IMR-90 (cell line): ENCODE data around the gene DHX34. TPM values are rescaled to one million over a fixed set of nuclear protein-coding genes. Genes with fewer than 3 reads are reported as not detected.

Experiments
- ATAC-seq: fragments of 200-7000 bp; cut with Tn5 transposase; 2 replicates; pipeline ENCODE4 v1.9.1; 2020; ENCODE audit warnings: low read depth, mild to moderate bottlenecking, moderate library complexity
- BruUV-seq: library from RNA; stranded (reverse); fragments of 400-500 nt; replicated peaks from 2 replicates; lab custom pipeline; 2021; lab: Mats Ljungman, UMichigan
- CTCF ChIA-PET: fragments of 300-600 bp; formaldehyde crosslinking; extraction: SDS; loops from one replicate; lab custom pipeline; 2021; ENCODE audit warnings: antibody characterized with exemption; lab: Yijun Ruan, JAX
- POLR2A ChIA-PET: fragments of 300-600 bp; sonication (Branson Sonifier 250); formaldehyde crosslinking; loops from one replicate; lab custom pipeline; 2022; ENCODE audit warnings: antibody characterized with exemption; ENCODE audit not compliant: unreplicated experiment; lab: Charles Lee
- DNase-seq: peaks from one replicate; pipeline ENCODE4 v3.0.0; 2013
- H2AFZ ChIP-seq: replicated peaks from 2 replicates; pipeline ENCODE3; 2013; ENCODE audit warnings: low read length, mild to moderate bottlenecking; ENCODE audit not compliant: poor library complexity
- H2AK5ac ChIP-seq: 2 replicates; pipeline ENCODE4 v1.6.1; 2013; ENCODE audit warnings: low read depth, low read length, inconsistent platforms
- H2AK9ac ChIP-seq: replicated peaks from 2 replicates; pipeline ENCODE3; 2013; ENCODE audit warnings: mild to moderate bottlenecking, low read depth, low read length, moderate library complexity; ENCODE audit not compliant: poor library complexity
- H2BK120ac ChIP-seq: 2 replicates; pipeline ENCODE4 v1.6.1; 2013; ENCODE audit warnings: low read depth, low read length, inconsistent platforms
- H2BK15ac ChIP-seq: 3 replicates; pipeline ENCODE4 v1.6.1; 2013; ENCODE audit warnings: low read depth, low read length, inconsistent platforms
- H2BK20ac ChIP-seq: 2 replicates; pipeline ENCODE4 v1.6.1; 2013; ENCODE audit warnings: low read depth, mild to moderate bottlenecking, inconsistent platforms, low read length, moderate library complexity
- H2BK5ac ChIP-seq: 2 replicates; pipeline ENCODE4 v1.6.1; 2013; ENCODE audit warnings: mild to moderate bottlenecking, low read depth, low read length, inconsistent platforms; ENCODE audit not compliant: poor library complexity, severe bottlenecking
- H3K14ac ChIP-seq: replicated peaks from 2 replicates; pipeline ENCODE4 v1.6.1; 2013; ENCODE audit warnings: low read depth, low read length, inconsistent platforms
- H3K18ac ChIP-seq: 2 replicates; pipeline ENCODE4 v1.6.1; 2013; ENCODE audit warnings: low read depth, low read length, control low read depth
- H3K23ac ChIP-seq: 2 replicates; pipeline ENCODE4 v1.6.1; 2013; ENCODE audit warnings: low read depth, low read length, inconsistent platforms
- H3K27ac ChIP-seq: 2 replicates; pipeline ENCODE4 v1.5.1; 2013; ENCODE audit warnings: mild to moderate bottlenecking, control low read depth, low read length; ENCODE audit not compliant: insufficient read depth
- H3K27me3 ChIP-seq: 2 replicates; pipeline ENCODE4 v1.6.1; 2013; ENCODE audit warnings: low read length; ENCODE audit not compliant: control insufficient read depth, insufficient read depth
- H3K36me3 ChIP-seq: 2 replicates; pipeline ENCODE4 v1.6.1; 2013; ENCODE audit warnings: low read length, mixed read lengths; ENCODE audit not compliant: control insufficient read depth, insufficient read depth
- H3K4ac ChIP-seq: 2 replicates; pipeline ENCODE4 v1.6.1; 2013; ENCODE audit warnings: low read depth, low read length, inconsistent platforms
- H3K4me1 ChIP-seq: 2 replicates; pipeline ENCODE4 v1.6.1; 2013; ENCODE audit warnings: low read length, mixed read lengths; ENCODE audit not compliant: control insufficient read depth, insufficient read depth
- H3K4me2 ChIP-seq: 2 replicates; pipeline ENCODE4 v1.6.1; 2013; ENCODE audit warnings: low read depth, mild to moderate bottlenecking, control low read depth, low read length, moderate library complexity
- H3K4me3 ChIP-seq: 2 replicates; pipeline ENCODE4 v1.5.1; 2013; ENCODE audit warnings: low read depth, mild to moderate bottlenecking, control low read depth, low read length, moderate library complexity; ENCODE audit not compliant: insufficient read depth
- H3K56ac ChIP-seq: 2 replicates; pipeline ENCODE4 v1.6.1; 2013; ENCODE audit warnings: low read length, inconsistent platforms; ENCODE audit not compliant: insufficient read depth; ENCODE audit errors: extremely low read depth
- H3K79me1 ChIP-seq, 2 experiments: 2 replicates each; pipeline ENCODE4 v1.6.1; 2013; ENCODE audit warnings: low read length in 2 of 2, inconsistent platforms in 1 of 2, low read depth in 1 of 2
- H3K9ac ChIP-seq: 2 replicates; pipeline ENCODE4 v1.6.1; 2013; ENCODE audit warnings: low read depth, low read length, control low read depth
- H3K9me1 ChIP-seq: 2 replicates; pipeline ENCODE4 v1.6.1; 2013; ENCODE audit warnings: low read length, inconsistent platforms; ENCODE audit not compliant: insufficient read depth
- H3K9me3 ChIP-seq: 2 replicates; pipeline ENCODE4 v1.6.1; 2013; ENCODE audit warnings: low read length; ENCODE audit not compliant: control insufficient read depth, insufficient read depth
- H4K20me1 ChIP-seq: 2 replicates; pipeline ENCODE4 v1.6.1; 2013; ENCODE audit warnings: low read length, inconsistent platforms; ENCODE audit not compliant: insufficient read depth
- H4K5ac ChIP-seq: 2 replicates; pipeline ENCODE4 v1.6.1; 2013; ENCODE audit warnings: mild to moderate bottlenecking, low read depth, low read length, control low read depth
- H4K8ac ChIP-seq, 2 experiments: 2 replicates each; pipeline ENCODE4 v1.6.1; 2013; ENCODE audit warnings: low read depth in 2 of 2, low read length in 2 of 2, control low read depth in 1 of 2, inconsistent platforms in 1 of 2
- H4K91ac ChIP-seq: 2 replicates; pipeline ENCODE4 v1.6.1; 2013; ENCODE audit warnings: low read depth, low read length, inconsistent platforms; ENCODE audit not compliant: insufficient read depth
- BHLHE40 ChIP-seq: fragments of 150-350 bp; IDR thresholded peaks from 2 replicates; pipeline ENCODE4 v1.6.1; 2016; ENCODE audit warnings: mild to moderate bottlenecking, low read depth, low read length
- CHD1 ChIP-seq: IDR thresholded peaks from 2 replicates; pipeline ENCODE4 v1.6.1; 2012; ENCODE audit warnings: low read depth, low read length, improper control_type of control experiment
- MAFK ChIP-seq: IDR thresholded peaks from 2 replicates; pipeline ENCODE4 v1.6.1; 2012; ENCODE audit warnings: low read depth, low read length, improper control_type of control experiment
- MAZ ChIP-seq: IDR thresholded peaks from 2 replicates; pipeline ENCODE4 v1.6.1; 2012; ENCODE audit warnings: low read depth, mild to moderate bottlenecking, low read length, improper control_type of control experiment, moderate library complexity, borderline replicate concordance
- MXI1 ChIP-seq: IDR thresholded peaks from 2 replicates; pipeline ENCODE4 v1.6.1; 2012; ENCODE audit warnings: low read depth, mild to moderate bottlenecking, low read length, moderate library complexity, borderline replicate concordance
- NFE2L2 ChIP-seq: fragments of 150-350 bp; IDR thresholded peaks from 2 replicates; pipeline ENCODE4 v1.6.1; 2016; ENCODE audit warnings: low read depth, mild to moderate bottlenecking, low read length
- RCOR1 ChIP-seq: IDR thresholded peaks from 2 replicates; pipeline ENCODE4 v1.6.1; 2012; ENCODE audit warnings: mild to moderate bottlenecking, low read length, improper control_type of control experiment; ENCODE audit not compliant: insufficient replicate concordance
- RFX5 ChIP-seq: IDR thresholded peaks from 2 replicates; pipeline ENCODE4 v1.8.0; 2012; ENCODE audit warnings: low read depth, mild to moderate bottlenecking, low read length, moderate library complexity
- SMC3 ChIP-seq: fragments of 150-350 bp; IDR thresholded peaks from 2 replicates; pipeline ENCODE4 v1.6.1; 2016; ENCODE audit warnings: low read depth, mild to moderate bottlenecking, antibody characterized with exemption, low read length, moderate library complexity
- WGBS, 2 experiments: methylation state at CpG; one replicate each; pipeline versions ENCODE4 v1.1.5 to v1.1.7; 2013; ENCODE audit warnings: missing lambda C conversion rate in 2 of 2; ENCODE audit not compliant: insufficient read length in 1 of 2; ENCODE audit errors: extremely low coverage in 2 of 2; 5-methylcytosine and 5-hydroxymethylcytosine counted together
- dilution Hi-C: fragments of 300-500 bp; cut with HindIII; formaldehyde crosslinking; loops from one replicate; pipeline ENCODE4 v1.14.3; 2018; ENCODE audit warnings: low sequenced_read_pairs; ENCODE audit not compliant: unreplicated experiment
- in situ Hi-C: fragments of 300-500 bp; cut with MboI; formaldehyde crosslinking; loops from 3 replicates; pipeline ENCODE4 v1.14.3; 2019; ENCODE audit warnings: low sequenced_read_pairs, inconsistent platforms, mixed read lengths
- intact Hi-C: fragments of 100-400 bp; cut with micrococcal nuclease; formaldehyde crosslinking; loops from 2 replicates; pipeline ENCODE4 v1.10.0; 2022
- polyA plus RNA-seq, 3 experiments: library from polyadenylated mRNA; depleted of rRNA; stranded (reverse); fragments of >200 nt; gene quantifications; 2 replicates each; pipeline ENCODE4 v1.2.3, GENCODE V29; 2012; ENCODE audit warnings: low replicate concordance in 1 of 3
- total RNA-seq: library from RNA; depleted of rRNA; stranded (reverse); fragments of >200 nt; gene quantifications from 2 replicates; pipeline ENCODE4 v1.2.3, GENCODE V29; 2012
- TF ChIP-seq, protein P1 (sequence below): conservative IDR thresholded peaks from 2 replicates; pipeline ENCODE4 v1.5.1; 2012; ENCODE audit warnings: mild to moderate bottlenecking, low read depth, low read length, improper control_type of control experiment
- TF ChIP-seq, protein P2 (sequence below): fragments of 150-350 bp; IDR thresholded peaks from 2 replicates; pipeline ENCODE4 v1.6.1; 2016; ENCODE audit warnings: low read depth, mild to moderate bottlenecking, low read length, moderate library complexity, borderline replicate concordance

The DHX34 gene
- total and polyA plus RNA-seq, 2 of the 4 experiments (the other 2 are of a cell fraction) = 4.5 to 13.7 TPM

DNA sequence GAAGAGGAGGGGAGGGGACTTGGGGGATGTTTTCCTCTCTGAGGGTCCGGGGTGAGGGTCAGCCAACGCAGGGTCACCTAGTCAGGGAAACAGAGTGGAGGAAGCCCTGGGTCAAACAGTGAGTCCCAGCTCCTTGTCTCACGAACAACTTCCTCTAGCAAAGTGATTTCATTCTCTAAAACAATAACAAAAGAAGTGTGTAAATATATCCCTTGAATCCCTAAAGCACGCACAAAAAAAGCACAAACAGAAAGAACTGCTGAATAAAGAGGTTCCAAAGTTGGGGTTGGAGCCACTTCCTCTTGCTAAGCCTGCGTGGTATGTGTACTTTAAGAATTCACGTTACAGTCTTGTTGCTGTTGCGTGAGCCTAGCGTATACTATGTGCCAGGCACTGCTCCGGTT, 18.6 kb upstream of the DHX34 start:
- Histone ChIP-seq H2AK5ac (no peak overlapping the region; the same call in 1 of the 2 replicates), H2BK5ac (peak overlapping the region; percentile 25), H4K20me1 (no peaks in the 10 kb centered on the region), H3K56ac (0 out of 2 replicates have a peak overlapping the region, but pooled peaks have one; percentile 0), H2BK15ac (peak overlapping the region; percentile 72; the same call in 1 of the 3 replicates), H3K9me3 (no peaks in the 10 kb centered on the region), H3K23ac (peak overlapping the region; percentile 52; the same call in 1 of the 2 replicates), H2BK120ac (peak overlapping the region; percentile 71), H3K4me3 (no peak overlapping the region), H3K18ac (peak overlapping the region; percentile 39), H4K8ac (peak overlapping the region; percentile 56 to 83; a peak in 3 of 4 replicates), H3K9ac (peak overlapping the region; percentile 48), H2BK20ac (peak overlapping the region; percentile 8; the same call in 1 of the 2 replicates), H3K79me1 (no peaks in the 10 kb centered on the region), H3K14ac (peak overlapping the region; percentile 77), H3K36me3 (no peaks in the 10 kb centered on the region), H3K4ac (peak overlapping the region; percentile 74), H3K9me1 (0 out of 2 replicates have a peak, but pooled peaks cover 4% of the 10 kb centered on the region), H3K27ac (peak overlapping the region; percentile 60), H3K4me1 (peaks cover 3% of the 10 kb centered on the region; the same call in 1 of the 2 replicates), H3K27me3 (no peaks in the 10 kb centered on the region), H4K5ac (peak overlapping the region; percentile 35), H4K91ac (peak overlapping the region; percentile 15), H3K4me2 (peak overlapping the region; percentile 38), H2AK9ac (no peak overlapping the region), H2AFZ (peak overlapping the region; percentile 82)
- no CpG with 5 or more reads among the region's 9 CpGs for WGBS, 2 experiments
- ATAC-seq = peak; percentile 90
- BruUV-seq = no TSS peak
- dilution Hi-C loops = no loop called here
- TF ChIP-seq, protein P1, sequence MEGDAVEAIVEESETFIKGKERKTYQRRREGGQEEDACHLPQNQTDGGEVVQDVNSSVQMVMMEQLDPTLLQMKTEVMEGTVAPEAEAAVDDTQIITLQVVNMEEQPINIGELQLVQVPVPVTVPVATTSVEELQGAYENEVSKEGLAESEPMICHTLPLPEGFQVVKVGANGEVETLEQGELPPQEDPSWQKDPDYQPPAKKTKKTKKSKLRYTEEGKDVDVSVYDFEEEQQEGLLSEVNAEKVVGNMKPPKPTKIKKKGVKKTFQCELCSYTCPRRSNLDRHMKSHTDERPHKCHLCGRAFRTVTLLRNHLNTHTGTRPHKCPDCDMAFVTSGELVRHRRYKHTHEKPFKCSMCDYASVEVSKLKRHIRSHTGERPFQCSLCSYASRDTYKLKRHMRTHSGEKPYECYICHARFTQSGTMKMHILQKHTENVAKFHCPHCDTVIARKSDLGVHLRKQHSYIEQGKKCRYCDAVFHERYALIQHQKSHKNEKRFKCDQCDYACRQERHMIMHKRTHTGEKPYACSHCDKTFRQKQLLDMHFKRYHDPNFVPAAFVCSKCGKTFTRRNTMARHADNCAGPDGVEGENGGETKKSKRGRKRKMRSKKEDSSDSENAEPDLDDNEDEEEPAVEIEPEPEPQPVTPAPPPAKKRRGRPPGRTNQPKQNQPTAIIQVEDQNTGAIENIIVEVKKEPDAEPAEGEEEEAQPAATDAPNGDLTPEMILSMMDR = no peak
- no peak for TF ChIP-seq MXI1
- TF ChIP-seq MAZ = no peak
- no peak for TF ChIP-seq BHLHE40
- no peak for TF ChIP-seq SMC3
- TF ChIP-seq CHD1 = no peak
- no peak for TF ChIP-seq MAFK
- TF ChIP-seq, protein P2, sequence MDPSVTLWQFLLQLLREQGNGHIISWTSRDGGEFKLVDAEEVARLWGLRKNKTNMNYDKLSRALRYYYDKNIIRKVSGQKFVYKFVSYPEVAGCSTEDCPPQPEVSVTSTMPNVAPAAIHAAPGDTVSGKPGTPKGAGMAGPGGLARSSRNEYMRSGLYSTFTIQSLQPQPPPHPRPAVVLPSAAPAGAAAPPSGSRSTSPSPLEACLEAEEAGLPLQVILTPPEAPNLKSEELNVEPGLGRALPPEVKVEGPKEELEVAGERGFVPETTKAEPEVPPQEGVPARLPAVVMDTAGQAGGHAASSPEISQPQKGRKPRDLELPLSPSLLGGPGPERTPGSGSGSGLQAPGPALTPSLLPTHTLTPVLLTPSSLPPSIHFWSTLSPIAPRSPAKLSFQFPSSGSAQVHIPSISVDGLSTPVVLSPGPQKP = no peak
- no peak for TF ChIP-seq NFE2L2
- TF ChIP-seq RFX5 = no peak
- no peak for TF ChIP-seq RCOR1
- in situ Hi-C loops = no loop called here
- intact Hi-C loops = no loop called here
- DNase-seq = peak; percentile 59
- POLR2A ChIA-PET = no interaction called here
- CTCF ChIA-PET = no interaction called here
